UCSD-AML1 (cell line): Measurements from ENCODE around the gene PCGF3.
"Not testable (repeated sequence)": the region's sequence is repeated elsewhere in the genome, so short reads cannot be mapped to it uniquely, and the experiment has no call there.

Experiments
- DNase-seq: peaks from one replicate; lab custom pipeline; 2025; ENCODE audit not compliant: unreplicated experiment; lab: John Stamatoyannopoulos, UW

PCGF3 gene

GRCh38 chr4:682490-683172, 23.0 kb upstream of the PCGF3 start:
- no peak for DNase-seq

GRCh38 chr4:683247-683897, 22.3 kb upstream of the PCGF3 start:
- DNase-seq: no peak

GRCh38 chr4:683982-684622, 21.5 kb upstream of the PCGF3 start:
- DNase-seq: peak; percentile 46

GRCh38 chr4:684623-685327, 20.9 kb upstream of the PCGF3 start:
- DNase-seq: no peak

GRCh38 chr4:685679-686412, 19.8 kb upstream of the PCGF3 start:
- no peak for DNase-seq

- no peak for DNase-seq
These were observed 19.1 kb upstream of the PCGF3 start for GRCh38 chr4:686413-687040.

GRCh38 chr4:687048-687970, 18.3 kb upstream of the PCGF3 start:
- no peak for DNase-seq

- DNase-seq: no peak
These were observed 17.4 kb upstream of the PCGF3 start for GRCh38 chr4:687971-688853.

GRCh38 chr4:688854-689681, 16.6 kb upstream of the PCGF3 start, which contains the start of gene SLC49A3:
SLC49A3 (minus strand) TSS chr4:689151; CDS start chr4:689127, 24 bp downstream.
- no peak for DNase-seq

- DNase-seq: no peak
These were observed 15.9 kb upstream of the PCGF3 start for GRCh38 chr4:689723-690122.

GRCh38 chr4:692771-693554, 12.7 kb upstream of the PCGF3 start:
- no peak for DNase-seq

- DNase-seq: not testable (repeated sequence)
These were observed 11.2 kb upstream of the PCGF3 start for GRCh38 chr4:694341-694940.

GRCh38 chr4:699816-700580, 5.6 kb upstream of the PCGF3 start:
- DNase-seq: no peak

GRCh38 chr4:700587-701264, 4.9 kb upstream of the PCGF3 start:
- no peak for DNase-seq

GRCh38 chr4:702618-703048, 3.0 kb upstream of the PCGF3 start:
- no peak for DNase-seq
